Measurements from ENCODE around the gene INTS7.

DNA sequence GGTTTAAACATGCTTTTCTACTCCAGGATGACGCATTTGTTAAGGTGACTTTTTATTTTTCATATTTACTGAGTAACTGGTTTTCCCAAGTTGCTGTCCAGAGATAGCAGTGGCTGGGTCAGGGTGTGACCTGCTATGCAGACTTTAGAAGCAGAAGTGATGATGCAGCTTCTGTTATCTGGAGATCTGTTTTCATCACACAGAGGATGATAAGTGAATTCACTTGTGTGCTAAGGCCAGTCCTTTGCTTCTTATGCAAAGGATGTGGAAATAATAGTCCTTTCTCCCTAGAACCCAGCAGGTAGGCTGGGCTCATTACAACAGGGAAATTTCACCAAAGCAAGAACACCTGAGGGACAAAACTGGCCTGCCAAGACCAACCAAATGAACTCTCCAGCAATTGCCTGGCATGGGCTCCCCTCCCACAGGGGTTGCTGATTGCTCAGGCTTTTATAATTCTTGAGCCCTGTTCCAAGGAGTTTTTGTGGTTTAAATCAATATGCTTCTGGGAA lies 107.0 kb downstream of the INTS7 start:
- TF ChIP-seq CTCF (IDR thresholded peaks at IDR 0.05) (no peak), POLR2A (IDR thresholded peaks at IDR 0.05) (no peak)

Measured in breast epithelium (tissue), 3 donors.